Suprapubic skin (tissue), 4 donors: Measurements from ENCODE around the gene SH3GL2. TPM values are rescaled to one million over a fixed set of nuclear protein-coding genes. Genes with fewer than 3 reads are reported as not detected.

Source experiments
- DNase-seq, 2 donors: peaks; one replicate each; pipeline ENCODE4 v3.0.0-alpha.2; 2019; ENCODE audit warnings: low spot score in 2 of 2
- H3K27ac ChIP-seq: fragments of 200-600 bp; sonication (generic); one replicate; pipeline ENCODE4 v1.5.1; 2019
- H3K27me3 ChIP-seq: fragments of 200-600 bp; sonication (generic); one replicate; pipeline ENCODE4 v1.5.1; 2019
- H3K36me3 ChIP-seq: fragments of 200-600 bp; sonication (generic); one replicate; pipeline ENCODE4 v1.5.1; 2019
- H3K4me1 ChIP-seq: fragments of 200-600 bp; sonication (generic); one replicate; pipeline ENCODE4 v1.5.1; 2019
- H3K4me3 ChIP-seq: fragments of 200-600 bp; sonication (generic); one replicate; pipeline ENCODE4 v1.5.1; 2019; ENCODE audit warnings: mild to moderate bottlenecking
- H3K9me3 ChIP-seq: fragments of 200-600 bp; sonication (generic); one replicate; pipeline ENCODE4 v1.5.1; 2019
- CTCF ChIP-seq, 2 donors: fragments of 200-600 bp in 1 of 2; fragments of 450-650 bp in 1 of 2; sonication (generic) in 1 of 2; IDR thresholded peaks; one replicate each; pipeline ENCODE4 v1.5.1; 2016 to 2019; ENCODE audit warnings: antibody characterized with exemption in 2 of 2, mild to moderate bottlenecking in 1 of 2, moderate library complexity in 1 of 2
- EP300 ChIP-seq: sonication (generic); formaldehyde crosslinking; IDR thresholded peaks from one replicate; pipeline ENCODE4 v1.6.1; 2017; ENCODE audit warnings: antibody characterized with exemption
- POLR2A ChIP-seq, 2 donors: fragments of 450-650 bp; IDR thresholded peaks; one replicate each; pipeline ENCODE4 v1.6.1; 2017; ENCODE audit warnings: antibody characterized with exemption in 2 of 2, mild to moderate bottlenecking in 2 of 2, moderate library complexity in 2 of 2
- POLR2AphosphoS5 ChIP-seq, 3 donors: sonication (generic); formaldehyde crosslinking; IDR thresholded peaks; one replicate each; pipeline ENCODE4 v1.6.1; 2017; ENCODE audit warnings: antibody characterized with exemption in 3 of 3
- WGBS: methylation state at CpG from one replicate; pipeline ENCODE4 v1.1.5; 2018; 5-methylcytosine and 5-hydroxymethylcytosine counted together
- total RNA-seq, 4 donors: library from RNA; depleted of rRNA; stranded (reverse); fragments of >200 nt; gene quantifications; one replicate each; pipeline ENCODE4 v1.1.0, GENCODE V29; 2016

The SH3GL2 gene
- total RNA-seq, 4 donors from 2014 or later, result not detected

DNA sequence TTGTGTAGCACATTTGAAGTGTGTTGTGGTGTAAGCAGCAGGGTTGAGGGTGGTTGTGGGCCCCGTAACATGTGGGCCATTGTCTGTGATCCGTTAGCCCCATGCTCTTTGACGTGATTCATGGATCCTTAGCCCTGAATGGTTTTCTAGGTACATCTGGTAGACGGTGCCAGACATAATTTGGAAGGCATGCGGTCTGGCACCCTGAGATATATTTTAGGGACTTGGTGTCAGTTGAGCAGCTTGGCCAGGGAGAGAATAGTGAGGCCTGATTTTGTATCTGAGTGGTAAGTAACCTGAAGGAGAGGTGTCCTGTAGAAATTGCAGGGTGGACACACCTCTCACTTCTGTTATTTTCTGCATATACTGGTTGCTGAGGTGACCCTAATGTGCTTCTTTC, 10.9 kb downstream of the SH3GL2 start:
- Histone ChIP-seq H3K9me3 (no peaks in the 10 kb centered on the region), H3K36me3 (no peaks in the 10 kb centered on the region), H3K27me3 (peaks cover 4% of the 10 kb centered on the region), H3K27ac (no peak overlapping the region), H3K4me3 (no peak overlapping the region), H3K4me1 (no peaks in the 10 kb centered on the region)
- TF ChIP-seq POLR2A (IDR thresholded peaks at IDR 0.05) (no peak), CTCF (IDR thresholded peaks at IDR 0.05) (no peak), POLR2AphosphoS5 (IDR thresholded peaks at IDR 0.05) (no peak), EP300 (no peak)
- WGBS, result 94% methylated on average over 5 of the region's 5 CpGs
- no peak for DNase-seq

- Histone ChIP-seq H3K9me3 (no peaks in the 10 kb centered on the region), H3K4me1 (no peaks in the 10 kb centered on the region), H3K27me3 (peaks cover 4% of the 10 kb centered on the region), H3K36me3 (no peaks in the 10 kb centered on the region), H3K4me3 (no peak overlapping the region), H3K27ac (no peak overlapping the region)
- 88% methylated on average over 3 of the region's 3 CpGs for WGBS
- TF ChIP-seq CTCF (IDR thresholded peaks at IDR 0.05) (no peak), EP300 (no peak)
- no peak for DNase-seq
These were observed 16.1 kb downstream of the SH3GL2 start for GRCh38 chr9:17594961-17595360.

GRCh38 chr9:17597977-17598376, 19.1 kb downstream of the SH3GL2 start:
- no peak for TF ChIP-seq POLR2AphosphoS5 (IDR thresholded peaks at IDR 0.05)
- TF ChIP-seq CTCF (IDR thresholded peaks at IDR 0.05), result no peak
- no peak for TF ChIP-seq EP300
- no peak for TF ChIP-seq POLR2A (IDR thresholded peaks at IDR 0.05)
- H3K9me3 ChIP-seq, result no peaks in the 10 kb centered on the region
- H3K36me3 ChIP-seq, result no peaks in the 10 kb centered on the region
- H3K27me3 ChIP-seq, result peaks cover 4% of the 10 kb centered on the region
- whole genome bisulfite sequencing, result 78% methylated on average over 3 of the region's 3 CpGs
- H3K27ac ChIP-seq, result no peak overlapping the region
- H3K4me1 ChIP-seq, result no peaks in the 10 kb centered on the region
- no peak for DNase-seq
- H3K4me3 ChIP-seq, result no peak overlapping the region

GRCh38 chr9:17600962-17601593, 22.2 kb downstream of the SH3GL2 start:
- Histone ChIP-seq H3K27me3 (no peaks in the 10 kb centered on the region), H3K36me3 (no peaks in the 10 kb centered on the region), H3K4me3 (no peak overlapping the region), H3K9me3 (no peaks in the 10 kb centered on the region), H3K4me1 (no peaks in the 10 kb centered on the region), H3K27ac (no peak overlapping the region)
- 61% methylated on average over 5 of the region's 5 CpGs for WGBS
- no peak for DNase-seq
- TF ChIP-seq CTCF (IDR thresholded peaks at IDR 0.05) (no peak), POLR2AphosphoS5 (IDR thresholded peaks at IDR 0.05) (no peak), POLR2A (IDR thresholded peaks at IDR 0.05) (no peak), EP300 (no peak)

DNA sequence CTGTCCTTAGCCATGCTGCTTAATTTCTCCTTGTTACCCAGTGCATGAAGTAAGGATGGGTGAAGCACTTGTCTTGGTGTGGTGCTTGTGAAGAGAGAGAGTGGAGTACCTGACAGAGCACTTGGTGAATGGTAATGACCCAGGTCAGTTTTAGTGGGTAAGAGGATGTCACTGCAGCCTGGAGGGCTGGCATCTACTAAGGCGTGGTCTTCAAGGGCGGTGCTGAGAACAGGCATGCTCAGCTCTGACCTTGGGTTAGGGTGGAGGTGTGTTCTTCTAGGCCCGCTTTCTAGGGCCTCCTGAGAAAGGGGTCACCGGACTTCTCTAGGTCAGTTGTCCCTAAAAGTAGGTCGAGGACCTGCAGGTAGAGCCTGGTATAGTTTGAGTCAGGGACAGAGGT, 25.7 kb downstream of the SH3GL2 start:
- H3K9me3 ChIP-seq, result no peaks in the 10 kb centered on the region
- 95% methylated on average over 5 of the region's 5 CpGs for WGBS
- TF ChIP-seq EP300 (no peak), CTCF (IDR thresholded peaks at IDR 0.05) (no peak), POLR2AphosphoS5 (IDR thresholded peaks at IDR 0.05) (no peak), POLR2A (IDR thresholded peaks at IDR 0.05) (no peak)
- no peak overlapping the region for H3K4me3 ChIP-seq
- no peaks in the 10 kb centered on the region for H3K27me3 ChIP-seq
- no peak overlapping the region for H3K27ac ChIP-seq
- no peak for DNase-seq
- H3K4me1 ChIP-seq, result no peaks in the 10 kb centered on the region
- no peaks in the 10 kb centered on the region for H3K36me3 ChIP-seq
